ENCODE measurements around the gene TSPEAR. TPM values are rescaled to one million over a fixed set of nuclear protein-coding genes. Genes with fewer than 3 reads are reported as not detected.

Gene TSPEAR
- polyA plus RNA-seq, 1 of the 3 experiments (the other 2 are of a cell fraction), result 0.08 TPM

GRCh38 chr21:44542716-44543115, 168.7 kb downstream of the TSPEAR start:
- no peaks in the 10 kb centered on the region for H3K36me3 ChIP-seq (replicated peaks in 1 of 2; ENCODE audit: control insufficient read depth in 1 of 2, insufficient read depth in 2 of 2, low read length in 1 of 2)
- DNase-seq, result no peak
- no peak overlapping the region for H3K27ac ChIP-seq (ENCODE audit: low read depth in 2 of 2, low read length in 1 of 2)
- no peak overlapping the region for H3K4me2 ChIP-seq
- no peak overlapping the region for H3K9ac ChIP-seq
- H3K4me3 ChIP-seq (ENCODE audit: low read depth in 2 of 2, low read length in 1 of 2), result no peak overlapping the region
- POLR2A ChIA-PET, result no interaction called here
- H3K4me1 ChIP-seq (ENCODE audit: control insufficient read depth in 1 of 2, insufficient read depth in 2 of 2, low read depth in 1 of 2, low read length in 1 of 2), result no peaks in the 10 kb centered on the region
- CTCF ChIA-PET, result no interaction called here
- H3K27me3 ChIP-seq (ENCODE audit: insufficient read depth), result peaks cover 14% of the 10 kb centered on the region; the same call in 1 of the 2 replicates
- no peaks in the 10 kb centered on the region for H3F3A ChIP-seq (replicated peaks; ENCODE audit: insufficient read depth)
- no peak overlapping the region for H2AFZ ChIP-seq (ENCODE audit: low read depth)
- WGBS (ENCODE audit: low lambda C conversion rate), result 0% methylated on average over 1 of the region's 1 CpG
- no peaks in the 10 kb centered on the region for H3K79me2 ChIP-seq (ENCODE audit: insufficient read depth)
- no peaks in the 10 kb centered on the region for H4K20me1 ChIP-seq (ENCODE audit: insufficient read depth)
- H3K9me2 ChIP-seq, result no peaks in the 10 kb centered on the region
- H3K9me3 ChIP-seq, result no peaks in the 10 kb centered on the region
- TF ChIP-seq, protein P1, sequence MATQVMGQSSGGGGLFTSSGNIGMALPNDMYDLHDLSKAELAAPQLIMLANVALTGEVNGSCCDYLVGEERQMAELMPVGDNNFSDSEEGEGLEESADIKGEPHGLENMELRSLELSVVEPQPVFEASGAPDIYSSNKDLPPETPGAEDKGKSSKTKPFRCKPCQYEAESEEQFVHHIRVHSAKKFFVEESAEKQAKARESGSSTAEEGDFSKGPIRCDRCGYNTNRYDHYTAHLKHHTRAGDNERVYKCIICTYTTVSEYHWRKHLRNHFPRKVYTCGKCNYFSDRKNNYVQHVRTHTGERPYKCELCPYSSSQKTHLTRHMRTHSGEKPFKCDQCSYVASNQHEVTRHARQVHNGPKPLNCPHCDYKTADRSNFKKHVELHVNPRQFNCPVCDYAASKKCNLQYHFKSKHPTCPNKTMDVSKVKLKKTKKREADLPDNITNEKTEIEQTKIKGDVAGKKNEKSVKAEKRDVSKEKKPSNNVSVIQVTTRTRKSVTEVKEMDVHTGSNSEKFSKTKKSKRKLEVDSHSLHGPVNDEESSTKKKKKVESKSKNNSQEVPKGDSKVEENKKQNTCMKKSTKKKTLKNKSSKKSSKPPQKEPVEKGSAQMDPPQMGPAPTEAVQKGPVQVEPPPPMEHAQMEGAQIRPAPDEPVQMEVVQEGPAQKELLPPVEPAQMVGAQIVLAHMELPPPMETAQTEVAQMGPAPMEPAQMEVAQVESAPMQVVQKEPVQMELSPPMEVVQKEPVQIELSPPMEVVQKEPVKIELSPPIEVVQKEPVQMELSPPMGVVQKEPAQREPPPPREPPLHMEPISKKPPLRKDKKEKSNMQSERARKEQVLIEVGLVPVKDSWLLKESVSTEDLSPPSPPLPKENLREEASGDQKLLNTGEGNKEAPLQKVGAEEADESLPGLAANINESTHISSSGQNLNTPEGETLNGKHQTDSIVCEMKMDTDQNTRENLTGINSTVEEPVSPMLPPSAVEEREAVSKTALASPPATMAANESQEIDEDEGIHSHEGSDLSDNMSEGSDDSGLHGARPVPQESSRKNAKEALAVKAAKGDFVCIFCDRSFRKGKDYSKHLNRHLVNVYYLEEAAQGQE (IDR thresholded peaks at IDR 0.05; ENCODE audit: low read depth, low read length), result no peak
- TF ChIP-seq MEF2A (IDR thresholded peaks at IDR 0.05; ENCODE audit: borderline replicate concordance, low read depth), result no peak
- TF ChIP-seq RFX5 (IDR thresholded peaks at IDR 0.05; ENCODE audit: low read length), result no peak
- no peak for TF ChIP-seq TCF12 (IDR thresholded peaks at IDR 0.05)

- H3K4me2 ChIP-seq, result no peak overlapping the region
- no peaks in the 10 kb centered on the region for H3K9me3 ChIP-seq
- H3K9ac ChIP-seq, result no peak overlapping the region
- WGBS (ENCODE audit: low lambda C conversion rate), result 12% methylated on average over 11 of the region's 11 CpGs
- DNase-seq, result no peak
- ChIA-PET POLR2A (no interaction called here), CTCF (no interaction called here)
- H3K27me3 ChIP-seq (ENCODE audit: insufficient read depth), result peaks cover 17% of the 10 kb centered on the region; the same call in 1 of the 2 replicates
- H3K27ac ChIP-seq (ENCODE audit: low read depth in 2 of 2, low read length in 1 of 2), result no peak overlapping the region
- no peaks in the 10 kb centered on the region for H3K79me2 ChIP-seq (ENCODE audit: insufficient read depth)
- H3K36me3 ChIP-seq (replicated peaks in 1 of 2; ENCODE audit: control insufficient read depth in 1 of 2, insufficient read depth in 2 of 2, low read length in 1 of 2), result no peaks in the 10 kb centered on the region
- no peak overlapping the region for H2AFZ ChIP-seq (ENCODE audit: low read depth)
- no peaks in the 10 kb centered on the region for H3K9me2 ChIP-seq
- no peaks in the 10 kb centered on the region for H4K20me1 ChIP-seq (ENCODE audit: insufficient read depth)
- H3K4me3 ChIP-seq (ENCODE audit: low read depth in 2 of 2, low read length in 1 of 2), result no peak overlapping the region
- no peaks in the 10 kb centered on the region for H3K4me1 ChIP-seq (ENCODE audit: control insufficient read depth in 1 of 2, insufficient read depth in 2 of 2, low read depth in 1 of 2, low read length in 1 of 2)
- TF ChIP-seq, protein P2, sequence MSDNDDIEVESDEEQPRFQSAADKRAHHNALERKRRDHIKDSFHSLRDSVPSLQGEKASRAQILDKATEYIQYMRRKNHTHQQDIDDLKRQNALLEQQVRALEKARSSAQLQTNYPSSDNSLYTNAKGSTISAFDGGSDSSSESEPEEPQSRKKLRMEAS (IDR thresholded peaks at IDR 0.05; ENCODE audit: low read depth), result no peak
- TF ChIP-seq FOXM1 (IDR thresholded peaks at IDR 0.05; ENCODE audit: low read depth), result no peak
- no peak for TF ChIP-seq SIN3A (IDR thresholded peaks at IDR 0.05; ENCODE audit: borderline replicate concordance, low read depth, low read length)
- TF ChIP-seq MEF2A (IDR thresholded peaks at IDR 0.05; ENCODE audit: borderline replicate concordance, low read depth), result no peak
- no peak for TF ChIP-seq FOSL2 (IDR thresholded peaks at IDR 0.05; ENCODE audit: borderline replicate concordance, low read depth)
- no peak for TF ChIP-seq TCF12 (IDR thresholded peaks at IDR 0.05)
- TF ChIP-seq TEAD4 (IDR thresholded peaks at IDR 0.05; ENCODE audit: borderline replicate concordance, insufficient read depth), result no peak
- no peak for TF ChIP-seq NFIC (IDR thresholded peaks at IDR 0.05; ENCODE audit: borderline replicate concordance)
- TF ChIP-seq MXI1 (IDR thresholded peaks at IDR 0.05; ENCODE audit: low read depth, low read length), result no peak
- TF ChIP-seq NRF1 (IDR thresholded peaks at IDR 0.05; ENCODE audit: low read depth, low read length), result no peak
- no peak for TF ChIP-seq TAF1 (IDR thresholded peaks at IDR 0.05; ENCODE audit: borderline replicate concordance, low read depth, low read length)
- no peak for TF ChIP-seq USF2 (IDR thresholded peaks at IDR 0.05; ENCODE audit: borderline replicate concordance, low read depth, low read length)
- TF ChIP-seq, protein P3, sequence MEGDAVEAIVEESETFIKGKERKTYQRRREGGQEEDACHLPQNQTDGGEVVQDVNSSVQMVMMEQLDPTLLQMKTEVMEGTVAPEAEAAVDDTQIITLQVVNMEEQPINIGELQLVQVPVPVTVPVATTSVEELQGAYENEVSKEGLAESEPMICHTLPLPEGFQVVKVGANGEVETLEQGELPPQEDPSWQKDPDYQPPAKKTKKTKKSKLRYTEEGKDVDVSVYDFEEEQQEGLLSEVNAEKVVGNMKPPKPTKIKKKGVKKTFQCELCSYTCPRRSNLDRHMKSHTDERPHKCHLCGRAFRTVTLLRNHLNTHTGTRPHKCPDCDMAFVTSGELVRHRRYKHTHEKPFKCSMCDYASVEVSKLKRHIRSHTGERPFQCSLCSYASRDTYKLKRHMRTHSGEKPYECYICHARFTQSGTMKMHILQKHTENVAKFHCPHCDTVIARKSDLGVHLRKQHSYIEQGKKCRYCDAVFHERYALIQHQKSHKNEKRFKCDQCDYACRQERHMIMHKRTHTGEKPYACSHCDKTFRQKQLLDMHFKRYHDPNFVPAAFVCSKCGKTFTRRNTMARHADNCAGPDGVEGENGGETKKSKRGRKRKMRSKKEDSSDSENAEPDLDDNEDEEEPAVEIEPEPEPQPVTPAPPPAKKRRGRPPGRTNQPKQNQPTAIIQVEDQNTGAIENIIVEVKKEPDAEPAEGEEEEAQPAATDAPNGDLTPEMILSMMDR (IDR thresholded peaks at IDR 0.05), result no peak
- H3F3A ChIP-seq (replicated peaks; ENCODE audit: insufficient read depth), result no peaks in the 10 kb centered on the region
Observed at GRCh38 chr21:44540741-44541288, 170.6 kb downstream of the TSPEAR start.

Data from SK-N-SH (cell line).